Measurements from ENCODE around the gene MCM3AP. TPM values are rescaled to one million over a fixed set of nuclear protein-coding genes. Genes with fewer than 3 reads are reported as not detected.

MCM3AP gene
- total RNA-seq, 1 donor from 2014 or later = 138 TPM

DNA sequence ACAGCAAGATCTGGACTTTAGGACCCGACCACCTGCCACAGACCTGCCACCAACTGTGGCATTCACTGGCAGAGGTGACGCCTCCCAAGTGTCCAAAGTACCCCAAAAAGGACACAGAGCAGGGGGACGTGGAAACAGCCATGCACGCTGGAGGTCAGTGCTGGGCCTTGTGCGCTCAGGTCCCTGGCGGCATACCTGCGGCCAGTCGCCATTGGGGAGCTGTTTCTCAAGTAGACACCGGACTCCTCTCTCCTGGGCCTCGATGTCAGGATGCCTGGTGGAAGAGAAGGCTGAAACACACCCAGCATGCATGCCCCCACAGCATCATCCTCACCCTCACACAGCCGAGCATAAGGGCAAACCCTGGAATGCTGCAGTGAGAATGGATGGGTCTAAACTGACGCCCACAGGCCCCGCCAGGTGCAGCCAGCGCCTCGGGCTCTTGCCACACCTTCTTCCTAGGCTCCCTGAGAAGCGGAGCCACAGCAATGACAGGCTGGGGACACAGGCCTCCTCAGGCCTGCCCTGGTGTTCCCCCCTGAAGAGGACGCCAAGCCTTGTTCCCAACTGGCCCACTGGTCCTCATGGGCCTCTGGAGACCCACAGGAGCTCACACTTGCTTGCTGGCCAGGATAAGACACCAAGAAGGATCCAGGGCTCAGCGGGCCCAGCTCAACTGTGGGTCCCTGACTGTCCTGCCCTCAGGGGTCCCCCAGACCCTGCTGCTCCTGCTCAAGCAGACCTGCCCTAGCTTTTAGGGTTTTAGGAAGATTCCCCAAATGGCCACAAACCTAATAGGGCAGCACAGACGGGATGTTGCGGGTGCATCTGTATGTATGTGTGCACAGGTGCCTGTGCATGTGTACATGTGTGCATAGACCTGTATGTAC, 93.5 kb downstream of the MCM3AP start:
- H3K4me1 Mint-ChIP-seq (ENCODE audit: low read depth) = peaks cover 1% of the 10 kb centered on the region
- no peak overlapping the region for H3K4me3 Mint-ChIP-seq (ENCODE audit: low read depth)
- no peaks in the 10 kb centered on the region for H3K9me3 Mint-ChIP-seq
- DNase-seq (ENCODE audit: low spot score) = no peak
- H3K27ac Mint-ChIP-seq = no peak overlapping the region
- intact Hi-C loops (cut with micrococcal nuclease) = no loop called here
- no peaks in the 10 kb centered on the region for H3K27me3 Mint-ChIP-seq (ENCODE audit: low read depth)
- peaks cover 27% of the 10 kb centered on the region for H3K36me3 Mint-ChIP-seq (ENCODE audit: low read depth)

DNA sequence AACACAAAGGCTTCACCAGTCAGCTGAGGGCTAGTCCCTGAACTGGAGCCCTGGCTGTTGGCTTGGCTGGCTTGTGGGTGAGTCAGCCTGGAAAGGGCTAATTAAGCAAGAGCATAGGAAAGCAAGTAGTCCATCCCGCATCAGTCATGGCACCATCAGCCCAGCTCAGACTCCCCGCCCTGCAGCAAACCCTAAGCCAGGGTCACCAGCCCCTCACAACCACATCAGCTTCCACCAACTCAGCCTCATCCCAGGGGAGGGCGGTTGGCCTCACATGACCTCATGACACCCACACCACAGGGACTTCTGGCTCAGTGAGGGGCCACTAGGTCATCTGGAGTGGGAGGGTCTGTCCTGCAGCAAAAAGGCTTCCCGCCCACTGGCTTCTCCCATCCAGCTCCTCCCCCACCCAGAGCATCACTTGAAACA, 94.1 kb downstream of the MCM3AP start:
- Mint-ChIP-seq H3K27ac (no peak overlapping the region), H3K4me3 (ENCODE audit: low read depth) (no peak overlapping the region), H3K27me3 (ENCODE audit: low read depth) (no peaks in the 10 kb centered on the region), H3K36me3 (ENCODE audit: low read depth) (peaks cover 22% of the 10 kb centered on the region), H3K4me1 (ENCODE audit: low read depth) (peaks cover 1% of the 10 kb centered on the region), H3K9me3 (no peaks in the 10 kb centered on the region)
- DNase-seq (ENCODE audit: low spot score) = no peak
- intact Hi-C loops (cut with micrococcal nuclease) = no loop called here

DNA sequence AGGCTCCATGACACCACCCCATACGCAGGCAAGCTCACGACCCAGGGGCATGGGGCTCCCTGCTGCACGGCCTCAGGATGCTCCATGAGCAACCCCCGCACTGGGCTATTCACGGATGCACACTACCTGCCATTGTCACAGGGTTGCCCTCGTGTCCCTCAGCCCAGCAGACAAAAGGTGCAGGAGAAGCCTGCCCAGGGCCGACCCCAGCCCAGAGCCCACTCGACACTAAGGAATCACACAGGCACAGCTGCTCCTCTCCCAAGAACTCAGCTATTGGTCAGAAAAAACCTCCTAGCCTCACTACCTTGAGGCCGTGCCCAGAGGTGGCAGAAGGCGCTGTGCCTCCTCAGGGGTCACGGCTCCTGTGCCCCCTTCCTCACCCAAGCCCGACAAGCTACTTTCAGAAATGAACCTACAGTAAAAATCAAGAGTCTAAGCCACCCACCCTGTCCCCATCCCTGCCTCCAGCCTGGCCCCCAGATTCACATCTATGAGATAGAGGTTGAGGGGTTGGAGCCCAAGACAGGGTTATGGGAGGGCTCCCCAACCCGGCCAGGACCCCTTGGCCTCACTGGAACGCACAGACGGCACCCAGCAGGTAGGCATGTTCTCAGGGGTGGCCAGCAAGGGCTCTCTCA, 94.8 kb downstream of the MCM3AP start:
- H3K27me3 Mint-ChIP-seq (ENCODE audit: low read depth) = no peaks in the 10 kb centered on the region
- no peak overlapping the region for H3K27ac Mint-ChIP-seq
- peaks cover 2% of the 10 kb centered on the region for H3K4me1 Mint-ChIP-seq (ENCODE audit: low read depth)
- H3K9me3 Mint-ChIP-seq = no peaks in the 10 kb centered on the region
- no peak for DNase-seq (ENCODE audit: low spot score)
- no peak overlapping the region for H3K4me3 Mint-ChIP-seq (ENCODE audit: low read depth)
- intact Hi-C loops (cut with micrococcal nuclease) = no loop called here
- peaks cover 20% of the 10 kb centered on the region for H3K36me3 Mint-ChIP-seq (ENCODE audit: low read depth)

DNA sequence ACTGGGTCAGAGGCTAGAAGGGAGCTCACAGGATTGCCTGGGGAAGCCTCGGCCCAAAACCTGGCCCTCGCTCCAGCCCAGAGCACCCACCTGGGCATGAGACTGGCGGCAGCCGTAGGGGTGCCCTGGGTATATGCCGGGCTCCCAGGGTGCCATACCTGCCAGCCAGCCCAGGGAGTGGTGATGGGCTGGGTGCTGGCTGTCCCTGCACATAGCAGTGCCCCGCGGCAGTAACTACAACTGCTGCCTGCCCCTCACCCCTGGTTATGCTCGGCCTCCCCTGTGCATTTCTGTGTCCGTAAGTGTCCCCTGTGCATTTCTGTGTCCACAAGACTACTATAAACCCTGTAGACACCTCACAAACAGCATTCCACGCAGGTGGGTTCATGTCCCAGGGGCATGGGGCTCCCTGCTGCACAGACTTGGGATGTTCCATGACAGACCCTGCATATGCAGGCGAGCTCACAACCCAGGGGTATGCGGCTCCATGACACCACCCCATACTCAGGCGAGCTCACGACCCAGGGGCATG, 95.4 kb downstream of the MCM3AP start:
- Mint-ChIP-seq H3K4me3 (ENCODE audit: low read depth) (no peak overlapping the region), H3K9me3 (no peaks in the 10 kb centered on the region), H3K4me1 (ENCODE audit: low read depth) (peaks cover 4% of the 10 kb centered on the region), H3K27me3 (ENCODE audit: low read depth) (no peaks in the 10 kb centered on the region), H3K27ac (no peak overlapping the region), H3K36me3 (ENCODE audit: low read depth) (peaks cover 14% of the 10 kb centered on the region)
- intact Hi-C loops (cut with micrococcal nuclease) = loop anchor here (5.0 kb wide), 1 partner anchor 37 kb away; the partner anchor contains the start of gene LSS
- no peak for DNase-seq (ENCODE audit: low spot score)

DNA sequence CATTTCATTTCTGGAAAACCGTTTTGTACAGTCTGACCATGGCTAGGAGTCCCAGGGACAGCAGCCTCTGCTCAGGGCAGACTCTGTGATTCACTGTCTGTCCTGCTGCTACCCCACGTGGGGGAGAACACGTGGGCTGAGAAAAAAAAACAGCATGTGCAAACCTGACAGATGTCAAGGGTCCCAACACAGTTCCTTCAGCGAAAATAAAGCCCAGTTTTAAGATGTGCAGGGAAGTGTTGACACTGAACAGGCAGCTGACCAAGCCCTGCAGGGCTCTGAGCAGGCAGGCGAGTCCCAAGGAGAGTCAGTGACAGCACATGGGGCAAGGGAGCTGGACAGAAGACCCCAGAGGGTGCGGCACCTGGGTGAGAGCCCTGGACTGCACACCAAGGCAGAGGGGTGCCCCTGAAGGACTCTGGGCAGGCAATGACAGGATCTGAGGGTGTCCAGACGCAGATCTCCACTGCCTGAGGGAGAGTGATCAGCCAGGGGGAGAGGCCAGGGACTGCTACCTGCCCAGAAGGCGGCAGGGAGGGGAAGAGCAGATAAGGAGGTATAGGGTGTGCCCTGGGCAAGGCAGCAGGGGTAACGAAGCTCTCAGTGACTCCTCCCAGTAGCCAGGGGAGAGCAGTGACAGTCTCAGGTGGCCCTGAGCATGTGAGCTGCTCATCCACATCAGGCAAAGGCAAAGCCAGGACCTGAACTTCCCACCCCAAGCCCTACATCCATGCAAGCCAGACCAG, 96.0 kb downstream of the MCM3AP start:
- no peak for DNase-seq (ENCODE audit: low spot score)
- intact Hi-C loops (cut with micrococcal nuclease) = loop anchor here (5.0 kb wide), 1 partner anchor 38 kb away; the partner anchor contains the start of gene LSS
- Mint-ChIP-seq H3K9me3 (no peaks in the 10 kb centered on the region), H3K4me3 (ENCODE audit: low read depth) (no peak overlapping the region), H3K27ac (no peak overlapping the region), H3K36me3 (ENCODE audit: low read depth) (peaks cover 11% of the 10 kb centered on the region), H3K4me1 (ENCODE audit: low read depth) (peaks cover 7% of the 10 kb centered on the region), H3K27me3 (ENCODE audit: low read depth) (no peaks in the 10 kb centered on the region)

DNA sequence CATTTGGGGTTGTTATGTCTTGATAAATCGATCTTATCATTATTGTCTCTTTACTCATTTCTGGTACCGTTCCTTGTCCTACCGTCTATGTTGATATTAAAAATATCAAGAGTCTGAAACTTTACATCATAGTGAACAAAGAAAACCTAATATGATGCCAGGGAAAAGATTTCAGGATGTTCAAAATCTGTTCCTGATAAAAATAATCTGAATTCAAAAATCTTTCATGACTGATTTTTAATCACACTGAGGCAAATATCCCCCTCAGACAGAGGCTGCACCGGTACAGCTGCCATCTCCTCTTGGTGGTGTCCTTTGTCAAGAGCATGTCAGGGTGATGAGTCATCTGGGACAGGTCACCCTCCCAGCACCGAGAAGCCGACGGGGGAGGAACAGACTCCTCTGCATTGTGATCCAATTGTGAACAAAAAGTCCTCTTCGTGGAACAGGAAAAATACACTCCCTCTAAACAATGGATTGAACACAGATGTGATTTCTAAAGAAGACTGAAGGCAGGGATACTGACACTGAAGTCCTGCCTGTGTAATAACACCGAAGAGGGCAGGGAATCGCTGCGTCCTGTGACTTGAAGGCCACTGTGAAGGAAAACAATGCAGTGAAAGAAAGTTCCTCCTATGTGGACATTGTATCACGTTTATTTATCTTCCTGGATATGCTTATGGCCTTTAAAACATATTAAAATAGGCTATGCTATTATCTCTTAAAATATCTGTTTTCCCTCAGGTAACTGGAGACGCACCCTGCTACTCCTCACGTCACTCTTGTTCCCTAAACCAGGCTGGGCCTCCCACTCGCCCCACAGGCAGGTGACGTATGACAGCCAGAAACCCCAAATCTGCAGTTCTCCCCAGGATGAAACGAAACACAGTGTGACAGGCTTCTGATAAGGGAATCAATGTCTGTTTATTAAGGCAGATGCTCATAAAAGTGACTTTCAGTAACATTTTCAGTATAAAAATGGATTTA, 96.9 kb downstream of the MCM3AP start:
- no peak overlapping the region for H3K4me3 Mint-ChIP-seq (ENCODE audit: low read depth)
- H3K9me3 Mint-ChIP-seq = no peaks in the 10 kb centered on the region
- H3K27ac Mint-ChIP-seq = no peak overlapping the region
- intact Hi-C loops (cut with micrococcal nuclease) = loop anchor here (5.0 kb wide), 1 partner anchor 39 kb away; the partner anchor contains the start of gene LSS
- no peak for DNase-seq (ENCODE audit: low spot score)
- H3K4me1 Mint-ChIP-seq (ENCODE audit: low read depth) = peaks cover 7% of the 10 kb centered on the region
- peaks cover 3% of the 10 kb centered on the region for H3K36me3 Mint-ChIP-seq (ENCODE audit: low read depth)
- H3K27me3 Mint-ChIP-seq (ENCODE audit: low read depth) = no peaks in the 10 kb centered on the region

DNA sequence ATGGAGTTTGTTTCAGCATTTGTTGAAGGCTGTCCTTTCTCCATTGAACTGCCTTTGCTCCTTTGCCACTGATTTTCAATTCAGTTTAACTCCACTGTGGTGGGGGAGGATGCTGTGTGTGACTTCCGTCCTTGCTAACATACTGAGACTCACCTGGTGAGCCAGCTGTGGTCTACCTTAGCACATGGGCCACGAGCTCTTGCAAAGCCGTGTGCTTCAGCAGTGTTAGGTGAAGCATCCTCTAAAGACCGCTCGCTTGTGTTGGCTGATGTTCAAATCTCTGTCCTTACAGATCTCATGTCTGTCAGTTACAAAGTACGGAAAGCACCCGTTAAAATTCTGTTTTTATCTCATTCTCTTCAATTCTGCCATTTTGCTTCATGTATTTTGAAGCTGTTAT, 97.6 kb downstream of the MCM3AP start:
- intact Hi-C loops (cut with micrococcal nuclease) = loop anchor here (5.0 kb wide), 1 partner anchor 39 kb away; the partner anchor contains the start of gene LSS
- Mint-ChIP-seq H3K9me3 (no peaks in the 10 kb centered on the region), H3K27ac (no peak overlapping the region), H3K27me3 (ENCODE audit: low read depth) (no peaks in the 10 kb centered on the region), H3K4me1 (ENCODE audit: low read depth) (peaks cover 7% of the 10 kb centered on the region), H3K36me3 (ENCODE audit: low read depth) (no peaks in the 10 kb centered on the region), H3K4me3 (ENCODE audit: low read depth) (no peak overlapping the region)
- DNase-seq (ENCODE audit: low spot score) = no peak

DNA sequence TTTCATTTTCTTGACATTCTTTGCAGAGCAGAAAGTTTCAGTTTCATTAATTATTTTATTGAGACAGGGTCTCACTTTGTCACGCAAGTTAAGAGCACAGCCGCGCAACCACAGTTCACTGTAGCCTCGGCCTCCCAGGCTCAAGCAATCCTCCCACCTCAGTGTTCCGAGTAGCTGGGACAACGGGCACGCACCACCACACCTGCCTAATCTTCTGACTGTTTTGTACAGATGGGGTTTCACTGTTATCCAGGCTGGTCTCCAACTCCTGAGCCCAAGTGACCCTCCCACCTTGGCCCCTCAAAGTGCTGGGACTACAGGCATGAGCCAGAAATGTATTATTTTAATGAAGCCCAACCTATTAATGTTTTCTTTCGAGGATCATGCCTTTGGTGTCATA, 98.2 kb downstream of the MCM3AP start:
- H3K9me3 Mint-ChIP-seq = no peaks in the 10 kb centered on the region
- H3K36me3 Mint-ChIP-seq (ENCODE audit: low read depth) = no peaks in the 10 kb centered on the region
- intact Hi-C loops (cut with micrococcal nuclease) = loop anchor here (5.0 kb wide), 1 partner anchor 40 kb away; the partner anchor contains the start of gene LSS
- peaks cover 7% of the 10 kb centered on the region for H3K4me1 Mint-ChIP-seq (ENCODE audit: low read depth)
- no peak overlapping the region for H3K4me3 Mint-ChIP-seq (ENCODE audit: low read depth)
- H3K27ac Mint-ChIP-seq = no peak overlapping the region
- no peaks in the 10 kb centered on the region for H3K27me3 Mint-ChIP-seq (ENCODE audit: low read depth)
- no peak for DNase-seq (ENCODE audit: low spot score)

DNA sequence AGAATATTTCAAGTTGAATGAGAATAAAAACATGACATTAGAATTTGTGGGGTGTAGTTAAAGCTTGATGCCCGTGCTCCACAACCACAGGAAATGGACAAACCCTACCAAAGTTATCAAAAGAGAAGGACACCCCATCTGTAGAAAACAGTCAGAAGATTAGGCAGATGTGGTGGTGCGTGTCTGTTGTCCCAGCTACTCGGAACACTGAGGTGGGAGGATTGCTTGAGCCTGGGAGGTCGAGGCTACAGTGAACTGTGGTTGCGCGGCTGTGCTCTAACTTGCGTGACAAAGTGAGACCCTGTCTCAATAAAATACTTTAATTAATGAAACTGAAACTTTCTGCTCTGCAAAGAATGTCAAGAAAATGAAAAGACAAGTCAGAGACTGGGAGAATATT, 99.7 kb downstream of the MCM3AP start:
- DNase-seq (ENCODE audit: low spot score) = no peak
- intact Hi-C loops (cut with micrococcal nuclease) = loop anchor here (2.0 to 5.0 kb wide), 2 partner anchors 42 to 43 kb away; partner anchors contain the start of gene LSS
- Mint-ChIP-seq H3K36me3 (ENCODE audit: low read depth) (no peaks in the 10 kb centered on the region), H3K27ac (no peak overlapping the region), H3K4me1 (ENCODE audit: low read depth) (peaks cover 7% of the 10 kb centered on the region), H3K9me3 (no peaks in the 10 kb centered on the region), H3K4me3 (ENCODE audit: low read depth) (peak overlapping the region; percentile 86), H3K27me3 (ENCODE audit: low read depth) (no peaks in the 10 kb centered on the region)

Measured in activated T-helper 2 cell treated with anti-CD3 and anti-CD28 coated beads, Interferon-gamma antibody, Interleukin-2, Interleukin-4, amounts not matched to agents 10 μg/mL and 5 μg/mL and 100 μg/mL, durations not matched to agents 14 hours and 24 hours and 36 hours (primary cell).